Measurements from ENCODE around the gene SNX20.

SNX20 gene

GRCh38 chr16:50622643-50623369, 58.3 kb downstream of the SNX20 start:
- in situ Hi-C loops (cut with MboI; ENCODE audit: low sequenced_read_pairs): no loop called here

GRCh38 chr16:50622029-50622428, 59.1 kb downstream of the SNX20 start:
- in situ Hi-C loops (cut with MboI; ENCODE audit: low sequenced_read_pairs): no loop called here

All from HL-60/S4 treated with phorbol 12-myristate 13-acetate at 8.2 ng/mL for 4 days and 3 days (cell line).